Hepatocyte (in vitro differentiated cells): ENCODE measurements around the gene APOBEC3F.

ENCODE experiments used
- CTCF ChIP-seq: fragments of 200-600 bp; sonication (generic); IDR thresholded peaks from 2 replicates; pipeline ENCODE4 v1.5.1; 2016; ENCODE audit warnings: antibody characterized with exemption, mild to moderate bottlenecking; ENCODE audit not compliant: poor library complexity
- EZH2 ChIP-seq: fragments of 200-600 bp; sonication (generic); IDR thresholded peaks from 2 replicates; pipeline ENCODE4 v1.6.1; 2016; ENCODE audit warnings: antibody characterized with exemption, mild to moderate bottlenecking, borderline replicate concordance
- EZH2phosphoT487 ChIP-seq: fragments of 200-600 bp; sonication (generic); IDR thresholded peaks from one replicate; pipeline ENCODE4 v1.6.1; 2018; ENCODE audit warnings: antibody characterized with exemption, mild to moderate bottlenecking, low read depth, moderate library complexity; ENCODE audit not compliant: unreplicated experiment, severe bottlenecking

- TF ChIP-seq EZH2 (no peak), CTCF (no peak), EZH2phosphoT487 (no peak)
Observed at GRCh38 chr22:39081016-39081415, 40.4 kb downstream of the APOBEC3F start.
